NCI-H2227 treated with DMSO at 0.1 percent for 48 hours (cell line): ENCODE results near the gene CRB2.

Experiments
- DNase-seq: peaks from one replicate; lab custom pipeline; 2025; lab: John Stamatoyannopoulos, UW

CRB2 gene

GRCh38 chr9:123355761-123356431 lies at the start of gene CRB2:
Gene CRB2 (plus strand): TSS chr9:123356197. CDS start chr9:123356261, 64 bp downstream.
- no peak for DNase-seq

- DNase-seq: no peak
These were observed 46.4 kb upstream of the CRB2 start for GRCh38 chr9:123309611-123310010.

DNA sequence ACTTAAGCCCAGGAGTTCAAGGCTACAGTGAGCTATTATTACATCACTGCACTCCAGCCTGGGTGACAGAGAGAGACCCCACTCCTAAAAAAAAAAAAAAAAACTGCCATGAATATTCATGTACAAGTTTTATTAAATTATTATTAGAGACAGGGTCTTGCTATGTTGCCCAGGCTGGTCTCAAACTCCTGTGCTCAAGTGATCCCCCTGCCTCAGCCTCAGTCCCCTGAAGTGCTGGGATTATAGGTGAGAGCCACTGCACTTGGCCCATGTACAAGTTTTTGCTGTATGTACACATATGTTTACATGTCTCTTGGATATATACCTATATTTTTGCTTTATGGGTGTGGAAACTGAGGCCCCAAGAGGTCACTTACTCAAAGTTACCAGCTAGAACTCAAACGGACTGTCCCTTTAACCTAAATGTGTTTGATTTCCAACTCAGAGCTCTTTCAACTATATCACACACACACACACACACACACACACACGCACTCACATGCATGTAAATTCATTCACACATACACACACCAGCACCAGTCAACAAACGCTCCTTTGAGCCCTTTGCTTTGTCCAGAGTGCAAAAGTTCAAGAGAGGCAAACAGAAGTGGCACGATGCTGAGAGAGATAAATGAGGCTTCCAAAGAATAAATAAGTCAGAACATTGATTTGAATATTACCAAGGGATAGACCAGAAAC lies 45.3 kb upstream of the CRB2 start:
- no peak for DNase-seq

DNA sequence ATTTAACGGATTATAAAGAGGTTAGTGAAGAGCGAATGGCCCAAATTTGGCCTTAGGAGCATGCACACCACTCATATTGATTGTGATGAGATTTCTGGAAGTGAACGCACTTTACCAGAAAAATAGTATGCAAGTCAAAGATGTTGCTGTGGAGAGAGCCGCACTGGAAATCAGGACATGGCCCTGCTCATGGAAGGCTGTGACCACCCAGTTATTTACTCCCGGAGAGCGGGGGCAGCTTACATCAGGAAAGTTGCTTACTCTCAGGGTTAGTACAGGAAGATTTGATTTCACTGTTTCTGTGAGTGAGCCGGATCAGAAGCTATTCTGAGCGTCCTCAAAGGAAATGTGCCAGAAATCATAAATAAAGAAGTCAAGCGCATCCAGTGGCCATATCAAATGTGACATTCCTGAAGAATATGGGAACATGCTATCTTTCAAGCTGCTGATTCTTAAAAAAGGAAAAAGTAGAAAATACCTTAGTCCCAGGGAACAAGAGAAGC lies 44.7 kb upstream of the CRB2 start:
- DNase-seq: no peak

DNA sequence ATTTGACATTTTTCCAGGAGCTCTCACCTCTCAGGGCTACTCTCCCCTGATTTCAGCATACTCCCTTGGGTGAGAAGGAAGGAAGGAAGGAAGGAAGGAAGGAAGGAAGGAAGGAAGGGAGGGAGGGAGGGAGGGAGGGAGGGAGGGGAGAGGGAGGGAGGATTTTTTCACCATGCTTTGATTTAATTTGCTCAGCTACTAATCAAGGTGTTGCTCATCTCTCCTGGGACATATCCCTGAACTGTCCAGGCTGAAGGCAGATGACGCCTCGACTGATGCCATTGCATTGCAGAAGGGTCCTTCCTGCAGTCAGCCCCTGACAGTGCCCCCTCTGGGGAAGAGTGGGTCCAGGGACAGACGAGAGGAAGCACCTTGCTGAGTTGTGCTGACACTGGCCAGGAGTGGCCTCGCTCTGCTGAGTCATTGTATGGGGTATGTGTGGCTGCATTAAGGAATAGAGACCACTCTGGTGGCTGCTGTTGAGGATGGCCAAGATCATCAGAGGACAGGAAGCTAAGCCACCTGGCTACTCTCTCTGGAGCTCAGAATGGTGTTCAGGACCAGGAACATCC lies 43.6 kb upstream of the CRB2 start:
- no peak for DNase-seq

- DNase-seq: no peak
These were observed 41.4 kb upstream of the CRB2 start for GRCh38 chr9:123314617-123315016.

- DNase-seq: no peak
These were observed 40.4 kb upstream of the CRB2 start for GRCh38 chr9:123315635-123316034.

DNA sequence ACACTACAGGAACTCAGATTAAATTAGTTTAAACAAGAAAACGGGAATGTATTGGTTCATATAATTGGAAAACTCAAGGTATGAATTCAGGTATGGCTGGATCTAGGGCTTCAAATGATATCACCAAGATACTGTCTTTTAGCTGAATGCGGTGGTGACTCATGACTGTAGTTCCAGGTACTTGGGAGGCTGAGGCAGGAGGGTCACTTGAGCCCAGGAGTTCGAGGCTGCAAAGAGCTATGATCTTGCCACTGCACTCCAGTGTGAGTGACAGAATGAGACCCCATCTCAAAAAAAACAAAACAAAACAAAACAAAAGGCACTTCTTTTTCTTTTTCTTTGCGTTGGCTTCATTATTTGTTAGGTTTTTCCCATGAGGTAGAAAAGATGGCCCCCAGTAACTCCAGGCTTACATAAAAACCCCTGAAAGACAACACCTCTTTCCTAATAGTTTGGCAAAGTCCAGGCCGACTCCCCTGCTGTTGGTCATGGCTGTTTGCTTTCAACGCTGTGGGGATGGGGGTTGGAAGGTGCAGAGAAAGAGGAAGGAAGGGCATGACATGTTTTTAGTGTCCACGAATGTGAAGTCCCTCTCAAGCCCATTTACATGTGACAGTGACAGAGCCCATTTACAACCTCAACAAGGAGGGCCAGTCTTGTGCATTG lies 39.8 kb upstream of the CRB2 start:
- no peak for DNase-seq

DNA sequence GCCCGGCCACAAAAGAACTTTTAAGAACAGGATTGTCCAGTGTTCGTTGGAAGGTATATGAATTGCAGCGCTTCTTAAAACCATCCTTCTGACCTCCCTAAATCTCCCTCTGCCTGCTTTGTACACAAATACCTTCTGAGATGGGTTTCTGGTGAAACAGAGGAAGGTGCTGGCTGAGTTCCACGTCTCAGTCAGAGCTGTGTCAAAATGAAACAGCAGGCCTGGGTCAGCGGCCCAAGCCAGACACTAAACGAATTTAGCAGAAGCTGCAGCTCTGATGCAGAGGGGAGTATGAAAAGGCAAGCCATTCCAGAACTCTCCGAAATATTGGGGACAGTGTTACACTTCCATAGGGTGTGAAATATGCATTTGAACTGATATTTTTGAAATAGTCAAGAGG lies 37.8 kb upstream of the CRB2 start:
- no peak for DNase-seq

GRCh38 chr9:123318961-123319421 lies 37.0 kb upstream of the CRB2 start:
- DNase-seq: no peak

- no peak for DNase-seq
These were observed 36.3 kb upstream of the CRB2 start for GRCh38 chr9:123319541-123320339.

DNA sequence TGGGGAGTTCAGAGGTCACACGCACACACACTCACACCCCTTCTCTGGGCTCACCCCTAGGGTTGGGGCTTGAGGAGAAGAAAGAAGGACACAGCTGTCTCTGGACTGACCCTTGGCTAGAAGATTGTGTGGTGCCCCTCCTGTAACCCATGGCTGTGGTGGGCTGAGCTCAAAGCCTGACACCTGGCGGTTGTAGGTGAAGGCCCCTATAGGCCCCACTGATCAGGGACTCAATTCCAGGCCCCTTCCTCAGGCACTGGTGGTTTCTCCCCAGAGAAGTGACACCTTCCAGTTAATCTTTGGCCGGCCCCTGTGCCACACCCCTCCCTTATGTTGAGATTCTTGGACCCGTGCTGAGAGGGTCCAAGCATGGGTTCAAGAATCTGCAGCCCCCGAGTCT lies 35.2 kb upstream of the CRB2 start:
- DNase-seq: no peak

GRCh38 chr9:123321616-123322272 lies 34.3 kb upstream of the CRB2 start:
- no peak for DNase-seq

DNA sequence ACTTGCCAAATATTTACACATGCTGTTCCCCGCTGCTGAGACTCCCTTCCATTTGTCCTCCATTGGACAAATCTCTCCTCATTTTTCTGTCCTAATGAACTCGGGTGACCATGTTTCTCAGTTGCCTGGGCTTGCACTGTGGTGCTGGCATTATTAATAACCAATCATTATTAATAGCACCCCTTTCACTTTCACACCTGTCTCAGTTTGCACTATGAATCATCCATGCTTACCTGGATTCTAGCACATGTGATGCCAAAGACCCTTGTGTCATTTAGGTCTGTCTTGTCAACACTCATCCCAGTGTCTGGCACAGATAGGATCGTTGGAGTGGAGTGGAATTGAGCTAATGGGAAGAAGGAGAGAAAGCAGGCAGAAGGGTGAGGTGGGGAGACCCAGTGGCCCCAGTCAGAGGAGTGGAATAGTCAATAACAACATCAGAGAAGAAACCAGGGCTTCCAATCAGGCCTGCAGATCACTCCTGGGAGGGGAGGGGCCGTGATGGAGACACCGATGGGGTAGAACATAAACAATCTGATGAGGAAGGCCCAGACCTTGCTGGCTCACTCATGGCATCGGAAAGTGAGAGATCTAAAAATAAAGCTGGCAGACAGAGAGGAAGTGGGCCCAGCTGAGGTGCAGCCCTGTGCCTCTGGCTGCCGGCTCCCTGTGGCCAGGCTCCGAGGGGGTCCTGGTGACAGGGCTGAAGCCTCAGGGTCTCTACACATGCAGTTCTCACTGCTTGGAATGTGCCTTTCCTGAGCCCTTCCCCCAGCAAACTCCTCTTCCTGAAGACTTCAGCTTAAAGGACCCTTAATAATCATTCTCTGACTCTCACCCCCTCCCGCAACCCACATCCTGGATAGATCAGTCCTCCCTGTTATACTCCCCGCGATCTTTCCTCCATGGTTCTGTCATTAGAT lies 33.5 kb upstream of the CRB2 start:
- no peak for DNase-seq

GRCh38 chr9:123323196-123324013 lies 32.6 kb upstream of the CRB2 start:
- no peak for DNase-seq

GRCh38 chr9:123324767-123325183 lies 31.2 kb upstream of the CRB2 start:
- no peak for DNase-seq

- DNase-seq: no peak
These were observed 29.8 kb upstream of the CRB2 start for GRCh38 chr9:123326187-123326586.

DNA sequence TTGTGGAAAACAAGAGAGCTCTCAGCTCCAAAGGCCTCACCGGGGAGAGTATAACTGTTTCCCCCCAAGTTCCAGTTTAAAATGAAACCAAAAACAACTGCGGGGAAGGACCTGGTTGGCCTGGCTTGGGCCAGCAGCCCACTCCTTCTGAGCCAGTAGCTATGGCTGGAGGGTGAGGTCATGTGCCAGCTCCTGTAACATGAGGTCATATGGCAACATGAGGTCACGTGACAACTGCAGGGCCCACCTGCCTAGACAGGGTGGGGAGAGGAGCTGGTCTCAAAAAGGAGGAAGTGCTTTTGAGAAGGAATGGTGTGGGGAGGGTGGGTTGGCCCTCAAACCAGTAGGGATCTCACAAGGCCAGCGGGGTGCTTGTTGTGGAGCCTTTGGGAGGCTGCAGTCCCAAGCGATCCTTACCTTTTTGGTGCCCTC lies 29.3 kb upstream of the CRB2 start:
- DNase-seq: no peak

GRCh38 chr9:123327697-123328100 lies 28.3 kb upstream of the CRB2 start:
- no peak for DNase-seq
